Central memory CD4-positive, alpha-beta T cell (primary cell): Measurements from ENCODE around the gene COL27A1.

Source experiments
- DNase-seq: peaks from one replicate; pipeline ENCODE4 v3.0.0; 2022

The COL27A1 gene

DNA sequence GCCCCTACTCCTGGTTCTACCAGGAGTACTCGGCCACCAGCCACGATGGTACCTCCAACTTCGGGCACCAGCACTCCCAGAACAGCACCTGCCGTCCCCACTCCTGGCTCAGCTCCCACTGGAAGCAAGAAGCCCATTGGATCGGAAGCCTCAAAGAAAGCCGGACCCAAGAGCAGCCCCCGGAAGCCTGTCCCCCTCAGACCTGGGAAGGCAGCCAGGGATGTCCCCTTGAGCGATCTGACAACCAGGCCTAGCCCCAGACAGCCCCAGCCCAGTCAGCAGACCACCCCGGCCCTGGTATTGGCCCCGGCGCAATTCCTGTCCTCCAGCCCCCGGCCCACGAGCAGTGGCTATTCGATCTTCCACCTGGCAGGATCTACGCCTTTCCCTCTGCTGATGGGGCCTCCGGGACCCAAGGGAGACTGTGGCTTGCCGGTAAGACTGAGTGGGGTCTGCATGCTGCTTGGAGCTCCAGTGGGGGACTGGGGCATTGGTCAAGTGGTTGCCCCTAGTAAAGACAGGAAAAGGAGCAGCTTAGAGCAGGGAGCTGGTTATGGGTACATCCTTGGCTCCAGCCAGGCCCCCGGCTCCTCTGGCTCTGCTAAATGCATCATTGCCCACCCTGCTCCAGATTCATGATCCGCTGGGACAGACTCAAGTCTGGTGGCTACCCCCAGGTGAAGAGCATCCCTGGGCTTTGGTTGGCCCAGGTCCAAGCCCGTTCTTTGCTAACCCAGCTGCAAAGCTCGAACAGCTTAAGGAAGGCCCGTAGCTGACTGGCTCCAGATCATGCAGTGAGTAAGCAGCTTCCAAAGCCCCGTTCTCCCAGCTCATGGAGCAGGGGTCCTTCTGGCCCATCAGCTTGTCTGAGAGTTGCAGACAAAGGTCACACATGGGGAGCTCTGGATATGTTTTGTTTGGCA, 14.0 kb downstream of the COL27A1 start:
- DNase-seq = no peak

DNA sequence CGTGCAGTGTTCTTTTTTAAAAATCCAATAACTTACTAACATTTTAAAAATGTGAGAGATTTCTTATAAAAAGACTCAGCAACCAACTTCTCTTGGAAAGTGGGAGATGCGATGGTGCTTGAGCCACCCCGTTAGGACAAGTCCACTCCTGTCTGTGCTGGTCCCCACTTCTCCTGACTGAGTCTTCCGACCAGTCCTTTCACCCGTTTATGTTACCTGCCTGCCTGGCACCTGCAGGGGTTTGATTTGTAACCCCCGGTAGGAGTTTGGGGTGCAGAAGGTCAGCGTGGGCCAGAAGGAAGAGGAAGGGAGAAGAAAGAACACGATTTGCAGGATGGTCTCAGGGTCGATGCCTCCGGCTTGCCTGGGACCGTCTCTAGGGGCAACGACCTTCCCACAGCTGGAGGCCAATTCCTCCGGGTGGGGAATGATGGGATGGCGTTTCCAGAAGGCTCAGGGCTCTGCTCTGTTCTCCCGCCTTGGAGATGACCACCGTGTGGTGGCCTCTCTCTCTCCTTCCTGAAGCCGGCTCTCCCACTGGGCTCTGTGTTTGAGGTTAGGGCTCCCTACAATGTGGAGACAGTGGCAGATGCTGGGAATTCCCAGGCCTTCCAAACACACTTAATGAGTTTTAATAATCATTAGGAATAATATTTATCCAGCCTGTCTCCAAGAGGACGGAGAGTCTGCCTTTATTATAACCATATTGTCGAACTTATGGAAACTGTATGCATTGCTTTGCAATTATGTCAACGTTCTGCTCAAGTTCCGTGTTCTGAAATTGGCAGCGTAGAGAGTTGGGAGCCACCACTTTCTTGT, 14.8 kb downstream of the COL27A1 start:
- DNase-seq = no peak

DNA sequence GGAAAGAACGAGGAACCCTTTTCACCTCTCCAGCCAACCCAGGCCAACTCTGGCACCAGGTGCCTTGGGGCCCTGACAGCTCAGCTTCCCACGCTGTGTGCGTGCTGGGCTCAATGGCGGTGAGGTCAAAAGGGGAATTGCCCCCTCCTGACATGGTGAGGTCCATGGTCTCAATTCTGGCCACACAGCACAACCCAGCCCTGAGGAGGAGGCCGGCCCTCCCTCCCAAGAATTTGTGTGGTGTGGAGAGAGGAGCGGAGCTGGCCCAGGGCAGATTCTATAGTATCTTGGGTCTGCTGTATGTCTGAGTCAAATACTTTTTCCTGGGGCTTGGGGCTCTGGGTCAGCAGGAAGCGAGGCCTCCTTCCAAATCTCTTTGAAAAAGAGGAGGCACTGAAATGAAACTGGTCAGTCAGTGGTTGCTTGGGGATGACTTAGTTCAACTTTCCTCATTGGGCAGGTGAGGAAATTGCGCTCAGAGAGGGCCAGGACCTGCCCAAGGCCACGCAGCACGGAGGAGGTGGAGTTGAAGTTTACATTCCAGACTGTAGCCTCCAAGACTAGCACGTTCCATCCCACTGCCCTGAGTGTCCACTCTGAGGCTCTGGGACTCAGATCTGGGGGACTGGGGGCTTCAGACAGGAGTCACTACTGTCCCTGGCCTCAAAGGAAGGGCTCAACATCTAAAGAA, 15.6 kb downstream of the COL27A1 start:
- no peak for DNase-seq

DNA sequence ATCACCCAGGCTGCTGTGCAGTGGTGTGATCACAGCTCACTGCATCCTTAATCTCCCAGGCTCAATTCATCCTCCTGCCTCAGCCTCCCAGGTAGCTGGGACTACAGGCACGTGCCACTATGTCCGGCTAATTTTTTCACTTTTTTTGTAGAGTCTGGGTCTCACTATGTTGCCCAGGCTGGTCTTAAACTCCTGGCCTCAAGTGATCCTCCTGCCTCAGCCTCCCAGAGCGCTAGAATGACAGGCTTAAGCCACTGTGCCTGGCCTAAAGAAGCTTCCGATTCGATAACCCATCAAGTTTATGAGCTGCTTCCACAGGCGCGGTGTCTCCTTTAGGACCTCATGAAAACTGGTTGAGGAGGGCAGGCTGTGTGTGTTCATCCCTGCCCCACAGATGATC, 16.2 kb downstream of the COL27A1 start:
- no peak for DNase-seq

DNA sequence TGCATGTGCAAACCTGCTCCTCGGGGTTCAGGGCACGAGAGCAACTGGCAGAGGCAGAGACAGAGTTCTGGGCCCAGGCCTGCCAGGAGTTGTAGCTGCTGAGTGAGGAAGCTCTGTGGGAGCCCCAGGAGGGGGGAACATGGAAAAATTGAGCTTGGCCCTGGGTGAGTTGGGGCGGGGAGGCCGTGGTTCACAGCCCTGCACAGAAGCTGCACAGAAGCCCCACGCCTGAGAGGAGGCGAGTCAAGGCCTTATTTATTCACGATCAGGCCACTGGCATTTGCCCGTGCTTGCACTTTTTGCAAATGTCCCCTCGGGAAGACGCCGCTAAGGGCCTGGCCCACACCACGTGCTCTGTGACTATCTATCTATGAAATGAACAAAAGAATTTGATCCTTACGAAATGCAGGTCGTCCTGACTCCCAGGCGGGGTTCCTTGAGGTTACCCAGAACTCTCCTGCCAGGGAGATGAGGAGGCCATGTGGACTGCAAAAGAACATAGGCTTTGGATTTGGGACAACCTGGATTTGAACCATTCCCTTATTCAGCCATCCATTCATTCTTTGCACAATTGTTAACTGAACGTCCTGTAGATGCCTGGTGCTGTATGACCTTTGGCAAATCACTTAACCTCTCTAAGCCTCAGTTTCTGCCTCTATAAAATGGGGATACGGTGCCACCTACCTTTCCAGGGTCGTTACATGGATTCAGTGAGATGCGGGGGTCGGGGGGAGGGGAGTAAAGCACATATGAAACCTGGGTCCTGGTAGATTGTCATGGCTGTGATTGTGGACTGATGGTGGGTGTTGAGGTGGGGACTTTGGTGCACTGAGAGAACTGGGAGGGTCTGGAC, 17.9 kb downstream of the COL27A1 start:
- DNase-seq = no peak

DNA sequence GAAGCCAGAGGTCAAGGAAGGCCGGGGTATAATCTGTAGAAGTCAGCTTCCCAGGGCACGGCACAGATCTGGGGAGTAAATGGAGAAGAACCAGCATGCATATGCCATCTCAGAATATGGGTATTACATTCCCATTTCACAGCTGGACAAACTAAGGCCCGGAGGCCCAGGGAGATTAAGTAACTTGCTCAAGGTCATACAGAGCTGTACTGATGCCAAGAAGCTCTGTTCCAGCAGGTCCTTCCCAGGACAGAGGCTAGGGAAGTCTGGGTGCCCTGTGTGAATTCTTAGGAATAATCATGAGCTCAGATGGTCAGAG, 19.2 kb downstream of the COL27A1 start:
- no peak for DNase-seq

DNA sequence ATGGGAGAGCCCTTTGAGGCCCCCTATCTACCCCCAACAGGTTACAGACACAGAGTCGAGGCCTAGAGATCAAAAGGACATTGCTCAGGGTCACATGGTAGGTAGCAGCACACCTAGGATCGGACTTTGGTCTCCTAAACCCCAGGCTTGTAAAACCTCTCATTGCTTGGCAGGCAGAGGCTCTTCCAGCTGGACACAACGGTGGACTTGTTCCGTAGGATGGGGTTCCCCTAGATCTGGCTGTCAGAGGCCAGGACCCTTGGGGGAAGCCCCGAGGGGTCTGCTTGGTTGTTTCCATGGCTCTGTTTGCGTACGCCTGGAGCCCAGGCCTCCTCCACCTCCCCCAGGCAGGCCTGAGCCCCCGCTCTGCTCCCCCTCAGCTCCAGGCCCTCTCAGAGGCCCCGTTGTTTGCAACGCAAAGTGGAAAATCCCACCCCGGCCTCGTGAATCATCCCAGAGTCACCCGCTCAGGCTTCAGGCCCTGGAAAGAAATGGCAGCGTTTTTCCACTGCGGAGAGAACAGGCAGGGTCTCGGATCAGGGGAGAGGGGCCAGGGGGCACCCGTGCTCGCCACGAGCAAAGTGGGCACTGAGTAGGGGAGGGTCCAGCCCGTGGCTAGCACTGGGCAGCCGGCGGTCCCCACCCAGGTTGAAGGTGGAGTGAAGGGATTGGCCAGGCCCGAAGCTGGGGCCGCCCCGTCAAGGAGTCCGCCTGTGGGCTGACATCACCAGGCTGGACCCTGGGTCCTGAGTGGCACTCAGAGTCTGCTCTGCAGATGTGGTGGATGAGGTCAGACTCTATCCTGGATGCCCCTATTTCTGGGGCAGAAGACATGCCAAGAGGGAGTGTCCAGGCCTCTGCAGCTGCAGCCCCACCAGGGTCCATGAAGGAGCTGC, 19.8 kb downstream of the COL27A1 start:
- no peak for DNase-seq

DNA sequence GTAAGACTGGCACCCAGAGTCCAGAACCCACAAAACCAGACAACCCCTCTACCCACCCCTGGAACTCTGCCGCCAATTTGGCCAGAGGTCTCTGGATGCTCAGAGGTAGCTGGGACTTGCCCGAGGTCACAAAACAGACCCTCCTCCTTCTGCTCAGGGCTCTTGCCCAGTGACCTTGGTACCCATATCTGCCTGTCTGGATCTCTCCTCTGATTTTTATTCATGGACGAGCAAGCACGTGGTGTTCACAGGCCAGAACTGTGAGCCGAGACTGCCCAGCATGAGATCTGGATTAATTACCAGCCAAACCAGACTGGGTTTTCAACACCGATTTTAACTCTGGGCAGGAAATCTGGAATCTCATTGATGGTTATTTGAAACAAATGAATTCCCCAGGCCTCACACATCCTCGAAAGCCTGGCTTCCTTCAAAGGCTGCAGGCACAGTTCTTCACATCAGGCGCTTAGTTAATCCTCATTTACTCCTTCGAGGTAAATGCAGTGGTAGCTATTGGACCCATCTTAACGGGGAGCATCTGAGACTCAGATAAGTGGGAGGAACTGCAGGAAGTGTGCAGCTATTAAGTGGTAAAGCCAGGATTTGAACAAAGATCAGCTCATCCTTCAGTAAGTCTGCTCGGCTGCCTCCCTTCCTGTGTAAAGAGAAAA, 21.4 kb downstream of the COL27A1 start:
- DNase-seq = no peak

DNA sequence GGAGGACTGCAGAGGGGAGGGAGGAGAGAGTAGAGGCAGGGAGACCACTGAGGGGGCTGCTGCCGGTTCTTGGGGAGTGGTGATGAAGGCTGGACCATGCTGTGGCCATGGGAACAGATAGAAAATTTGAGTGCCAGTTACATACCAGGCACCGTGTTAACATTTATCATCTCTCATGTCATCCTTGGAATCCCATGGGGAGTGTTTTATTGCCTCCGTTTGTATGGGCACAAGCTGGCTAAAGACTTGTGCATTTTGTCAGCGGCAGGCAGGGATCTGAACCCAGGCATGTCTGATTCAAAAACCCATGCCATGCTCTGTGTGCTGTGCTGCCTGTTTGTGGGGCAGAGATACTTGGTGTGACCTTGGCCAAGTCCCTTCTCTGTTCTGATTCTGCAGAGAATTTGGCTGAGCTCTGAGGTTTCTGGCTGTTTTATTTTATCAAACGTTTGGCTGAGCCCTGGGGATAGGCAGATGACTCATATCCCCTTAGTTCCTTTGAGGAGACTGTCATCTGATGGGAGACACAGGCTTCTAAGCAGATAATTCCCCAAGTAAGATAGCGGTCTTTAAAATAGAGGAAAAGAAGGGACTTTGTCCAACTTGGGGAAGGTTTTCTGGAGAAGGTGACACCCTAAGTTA, 22.2 kb downstream of the COL27A1 start:
- no peak for DNase-seq

DNA sequence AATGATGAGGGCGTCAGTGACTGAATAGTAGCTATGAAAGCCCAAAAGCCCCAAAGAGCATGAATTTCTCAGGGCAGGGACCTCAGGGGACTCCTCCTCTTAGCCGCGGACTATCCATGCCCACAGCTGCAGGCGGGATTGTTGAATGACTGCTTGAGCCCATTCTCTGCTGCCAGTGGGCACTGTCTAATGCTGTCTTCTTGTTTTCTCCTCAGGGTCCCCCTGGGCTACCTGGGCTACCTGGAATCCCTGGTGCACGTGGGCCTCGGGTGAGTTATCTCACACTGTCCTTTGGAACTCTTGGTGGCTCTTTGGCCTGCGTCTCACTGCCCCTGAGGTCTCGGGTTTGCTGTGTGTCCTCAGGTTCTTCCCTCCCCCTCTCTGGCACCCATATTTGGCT, 22.7 kb downstream of the COL27A1 start:
- DNase-seq = no peak

DNA sequence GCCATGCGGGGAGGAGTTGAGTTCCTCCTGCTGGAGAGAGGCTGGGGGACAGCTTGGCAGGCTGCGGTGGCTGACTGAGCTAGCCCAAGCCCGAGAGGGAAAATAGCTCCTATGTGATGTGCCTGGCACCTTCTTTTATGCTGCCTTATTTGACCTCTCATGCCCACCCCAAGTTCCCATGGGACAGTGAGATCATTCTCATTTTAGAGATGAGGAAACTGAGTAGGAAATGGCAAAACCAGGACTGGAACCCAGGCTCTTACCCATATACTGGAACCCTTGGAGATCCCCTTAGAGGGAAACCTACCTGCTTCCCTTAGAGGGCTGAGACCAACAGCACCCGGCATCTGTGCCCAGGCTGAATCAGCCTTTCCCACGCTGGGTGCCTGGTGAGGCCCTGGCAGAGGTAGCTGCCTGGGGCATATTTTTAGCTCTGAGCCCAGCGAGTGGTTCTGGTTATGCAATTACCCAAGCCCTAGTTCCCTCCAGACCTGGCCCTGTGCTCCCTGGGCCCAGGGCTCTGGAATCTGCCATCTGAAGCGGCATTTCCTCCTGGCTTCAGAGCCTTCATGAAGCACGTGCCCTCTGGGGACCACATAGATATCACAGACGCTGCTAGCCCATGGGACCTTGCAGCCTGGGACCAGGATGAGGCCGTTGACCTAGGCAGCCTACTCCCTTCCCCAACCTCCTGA, 23.6 kb downstream of the COL27A1 start:
- no peak for DNase-seq

DNA sequence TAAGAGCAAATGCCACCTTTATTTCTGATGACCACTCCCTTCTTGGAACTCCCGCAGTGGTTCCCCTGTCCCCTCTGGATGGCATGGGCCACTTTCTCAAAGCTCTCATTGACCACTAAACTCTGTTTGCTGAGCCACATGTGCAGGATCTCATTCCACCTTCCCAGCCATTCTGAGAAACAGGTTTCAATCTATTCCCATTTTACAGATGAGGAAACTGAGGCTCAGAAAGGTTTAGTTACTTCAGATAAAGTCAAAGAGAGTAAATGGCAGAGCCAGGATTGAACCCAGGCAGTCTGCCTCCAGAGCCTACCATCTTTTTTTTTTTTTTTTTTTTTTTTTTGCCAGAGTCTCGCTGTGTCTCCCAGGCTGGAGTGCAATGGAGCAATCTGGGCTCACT, 24.2 kb downstream of the COL27A1 start:
- DNase-seq = no peak

DNA sequence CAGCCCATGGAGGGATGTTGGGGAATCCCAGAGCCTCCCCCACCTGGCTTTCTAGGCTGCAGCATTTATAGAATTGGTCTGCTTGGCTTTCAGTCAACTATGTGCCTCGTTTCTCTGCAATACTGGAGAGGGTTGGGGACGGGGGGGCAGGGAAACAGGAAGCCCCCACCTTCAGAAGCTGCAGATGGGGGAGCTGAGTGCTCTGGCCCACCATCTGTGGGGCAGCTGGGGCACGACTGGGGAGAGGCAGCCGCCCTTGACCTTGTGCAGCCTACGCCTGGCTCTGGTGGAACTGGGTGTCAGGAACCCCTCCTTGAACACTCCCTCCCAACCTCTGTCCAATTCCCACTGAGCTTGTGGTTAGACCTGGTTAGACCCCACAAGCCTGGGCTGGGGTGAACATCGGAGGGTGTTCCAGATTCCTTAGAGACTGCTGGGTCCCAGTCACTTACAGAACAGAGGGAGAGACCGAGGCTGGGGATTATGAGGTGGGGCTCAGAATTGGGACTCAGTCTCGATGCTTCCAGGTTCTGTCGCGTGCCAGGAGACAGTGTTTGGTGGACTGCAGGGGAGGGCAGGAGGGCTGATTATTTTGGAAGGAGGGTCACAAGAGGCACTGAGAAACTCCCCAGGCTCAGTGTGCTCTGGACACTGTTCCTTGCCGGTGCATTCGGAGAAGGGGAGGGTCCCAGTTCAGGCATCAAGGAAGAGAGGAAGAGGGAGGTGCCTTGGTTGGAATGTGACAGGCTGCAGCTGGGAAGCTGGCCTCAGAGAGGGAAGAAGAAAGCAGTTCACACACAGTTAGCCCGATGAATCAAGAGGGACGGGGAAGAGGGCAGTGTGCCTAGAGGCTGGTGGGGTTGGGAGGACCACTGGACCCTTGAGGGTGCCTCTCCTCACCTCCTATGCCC, 25.6 kb downstream of the COL27A1 start:
- DNase-seq = no peak

DNA sequence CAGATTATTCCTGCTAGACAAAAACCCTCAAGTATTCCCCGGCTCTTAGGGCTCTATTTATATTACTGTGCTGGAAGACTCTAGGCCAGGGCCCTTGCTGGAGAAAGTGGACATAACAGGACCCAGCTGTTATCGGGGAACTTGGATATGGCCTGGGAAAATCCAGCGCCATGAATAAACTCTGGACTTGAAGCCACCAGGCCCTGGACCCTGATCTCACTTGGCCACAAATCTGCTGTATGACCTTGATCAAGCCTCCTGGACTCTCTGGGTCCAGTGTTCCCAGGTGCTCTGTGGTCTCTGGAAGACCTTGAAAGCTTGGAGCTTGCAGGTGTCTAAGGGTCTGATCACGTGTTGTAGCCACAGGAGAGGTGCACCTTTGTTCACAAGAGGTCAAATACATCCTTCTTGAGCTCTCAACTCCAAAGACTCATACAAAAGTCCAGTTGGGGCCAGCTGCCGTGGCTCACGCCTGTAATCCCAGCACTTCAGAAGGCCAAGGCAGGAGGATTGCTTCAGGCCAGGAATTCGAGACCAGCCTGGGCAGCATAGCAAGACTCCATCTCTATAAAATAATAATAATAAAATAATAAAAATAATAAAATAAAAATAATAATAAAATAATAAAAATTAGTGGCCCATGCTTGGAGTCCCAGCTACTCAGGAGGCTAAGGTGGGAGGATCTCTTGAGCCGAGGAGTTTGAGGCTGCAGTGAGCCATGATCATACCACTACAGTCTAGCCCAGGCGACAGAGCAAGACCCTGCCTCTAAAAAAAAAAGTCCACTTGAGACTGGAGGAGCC, 26.5 kb downstream of the COL27A1 start:
- DNase-seq = no peak

DNA sequence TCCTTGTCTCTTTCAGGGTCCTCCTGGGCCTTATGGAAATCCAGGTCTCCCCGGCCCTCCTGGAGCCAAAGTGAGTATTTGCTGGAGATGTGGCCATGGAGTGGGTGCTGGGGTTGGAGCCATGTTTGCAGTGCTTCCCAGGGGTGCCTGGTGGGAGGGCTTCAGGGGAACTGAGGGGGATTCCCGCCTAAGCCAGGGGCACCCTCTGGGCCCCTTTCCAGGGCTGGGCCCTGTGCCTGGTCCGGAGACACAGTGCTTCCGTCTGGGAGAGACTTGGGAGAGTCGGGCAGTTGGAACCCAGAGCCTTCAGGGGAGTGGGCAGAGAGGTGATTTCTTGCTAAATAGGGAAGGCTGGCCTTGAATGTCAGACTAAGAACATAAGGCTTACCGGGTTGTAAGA, 27.7 kb downstream of the COL27A1 start:
- DNase-seq = no peak

DNA sequence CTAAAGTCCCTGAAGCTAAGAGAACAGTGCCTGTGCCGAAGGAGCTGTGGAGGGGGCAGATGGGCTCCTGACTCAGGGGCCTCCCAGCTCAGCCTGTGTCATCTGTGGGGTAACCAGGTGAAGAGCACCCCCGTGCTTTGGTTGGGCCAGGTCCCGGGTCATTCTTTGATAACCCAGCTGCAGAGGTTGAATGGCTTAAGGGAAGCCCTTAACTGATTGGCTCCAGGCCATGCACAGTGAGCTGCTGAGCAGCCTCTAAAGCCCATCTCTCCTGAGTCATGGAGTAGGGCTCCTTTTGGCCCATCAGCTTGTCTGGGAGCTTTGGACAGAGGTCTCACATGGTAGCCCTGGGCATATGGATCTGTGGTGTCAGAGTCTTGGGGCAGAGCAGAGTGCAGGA, 28.7 kb downstream of the COL27A1 start:
- no peak for DNase-seq

DNA sequence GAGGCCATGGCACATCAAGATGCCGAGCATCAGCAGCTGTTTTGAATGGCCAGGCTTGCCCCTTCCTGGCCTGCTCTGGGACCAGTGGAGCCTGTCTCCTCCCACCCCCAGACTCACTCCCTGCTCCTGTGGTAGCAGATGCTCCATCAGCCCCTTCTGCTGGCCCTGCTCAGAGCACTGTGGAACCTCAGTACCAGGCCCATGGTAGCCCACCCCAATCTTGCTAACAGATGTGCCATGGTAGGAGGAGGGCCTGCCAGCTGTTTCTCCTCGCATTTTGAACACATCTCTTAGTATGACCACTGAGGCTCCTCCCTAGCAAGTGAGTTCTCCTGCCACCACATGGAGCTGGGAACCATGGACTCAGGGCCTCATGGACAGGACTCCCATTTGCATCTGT, 29.5 kb downstream of the COL27A1 start:
- DNase-seq = no peak
